Keratinocyte (primary cell): ENCODE results near the gene NLRX1. TPM values are rescaled to one million over a fixed set of nuclear protein-coding genes. Genes with fewer than 3 reads are reported as not detected.

ENCODE experiments used
- DNase-seq: peaks from one replicate; pipeline ENCODE4 v3.0.0-alpha.2; 2011; ENCODE audit warnings: low read depth, missing footprints, low spot score
- FAIRE-seq: peaks from 2 replicates; lab custom pipeline; 2011; peaks lifted over from hg19 to GRCh38; lab: Jason Lieb, UNC
- H2AFZ ChIP-seq: 2 replicates; pipeline ENCODE4 v1.6.0; 2012; ENCODE audit warnings: low read length, control low read depth, inconsistent platforms; ENCODE audit not compliant: control insufficient read depth
- H3K27ac ChIP-seq: 2 replicates; pipeline ENCODE4 v1.5.1; 2011; ENCODE audit warnings: low read length; ENCODE audit not compliant: control insufficient read depth, insufficient read depth
- H3K27me3 ChIP-seq: 3 replicates; pipeline ENCODE4 v1.6.0; 2011; ENCODE audit warnings: low read length; ENCODE audit not compliant: control insufficient read depth, insufficient read depth; ENCODE audit errors: extremely low read depth
- H3K36me3 ChIP-seq, 2 experiments: 2 replicates in 1 of 2; 3 replicates in 1 of 2; pipeline ENCODE4 v1.5.1; 2011; ENCODE audit warnings: low read length in 2 of 2, mild to moderate bottlenecking in 1 of 2; ENCODE audit not compliant: control insufficient read depth in 2 of 2, insufficient read depth in 2 of 2; ENCODE audit errors: extremely low read depth in 1 of 2
- H3K4me1 ChIP-seq: 3 replicates; pipeline ENCODE4 v1.5.1; 2011; ENCODE audit warnings: low read length; ENCODE audit not compliant: control insufficient read depth, insufficient read depth; ENCODE audit errors: extremely low read depth
- H3K4me2 ChIP-seq: 3 replicates; pipeline ENCODE4 v1.6.0; 2011; ENCODE audit warnings: low read depth, low read length; ENCODE audit not compliant: control insufficient read depth, insufficient read depth; ENCODE audit errors: extremely low read depth
- H3K4me3 ChIP-seq, 3 experiments: fragments of 200-600 bp in 1 of 3; sonication (generic) in 1 of 3; 2 replicates in 2 of 3; 3 replicates in 1 of 3; pipeline ENCODE4 v1.5.1; 2011 to 2016; ENCODE audit warnings: low read length in 3 of 3, mild to moderate bottlenecking in 3 of 3, control low read depth in 2 of 3, inconsistent platforms in 1 of 3, low read depth in 1 of 3, mixed read lengths in 1 of 3, mixed run types in 1 of 3, moderate library complexity in 1 of 3; ENCODE audit not compliant: control insufficient read depth in 2 of 3, insufficient read depth in 2 of 3; ENCODE audit errors: extremely low read depth in 1 of 3
- H3K79me2 ChIP-seq: 2 replicates; pipeline ENCODE4 v1.6.0; 2012; ENCODE audit warnings: low read length; ENCODE audit not compliant: control insufficient read depth, insufficient read depth
- H3K9ac ChIP-seq: 3 replicates; pipeline ENCODE4 v1.6.0; 2011; ENCODE audit warnings: low read length; ENCODE audit not compliant: control insufficient read depth, insufficient read depth; ENCODE audit errors: extremely low read depth
- H3K9me1 ChIP-seq: 3 replicates; pipeline ENCODE4 v1.6.0; 2011; ENCODE audit warnings: low read length; ENCODE audit not compliant: control insufficient read depth, insufficient read depth; ENCODE audit errors: extremely low read depth
- H3K9me3 ChIP-seq: 2 replicates; pipeline ENCODE4 v1.5.1; 2012; ENCODE audit warnings: low read depth, low read length; ENCODE audit not compliant: control insufficient read depth
- H4K20me1 ChIP-seq: 3 replicates; pipeline ENCODE4 v1.6.0; 2011; ENCODE audit warnings: low read length; ENCODE audit not compliant: control insufficient read depth, insufficient read depth; ENCODE audit errors: extremely low read depth
- CTCF ChIP-seq, 3 experiments: IDR thresholded peaks in 1 of 3; conservative IDR thresholded peaks in 1 of 3; optimal IDR thresholded peaks in 1 of 3; 2 replicates in 2 of 3; 3 replicates in 1 of 3; pipeline versions ENCODE3 to v1.5.1; 2011; ENCODE audit warnings: low read length in 3 of 3, mild to moderate bottlenecking in 3 of 3, moderate library complexity in 2 of 3, control low read depth in 1 of 3, inconsistent platforms in 1 of 3; ENCODE audit not compliant: insufficient read depth in 2 of 3; ENCODE audit errors: extremely low read depth in 1 of 3
- EZH2 ChIP-seq: IDR thresholded peaks from one replicate; pipeline ENCODE4 v1.6.1; 2012; ENCODE audit warnings: inconsistent platforms, mild to moderate bottlenecking, low read length, moderate library complexity
- dilution Hi-C: fragments of 300-500 bp; cut with MboI; formaldehyde crosslinking; loops from one replicate; pipeline ENCODE4 v1.7.0; 2020; ENCODE audit warnings: low sequenced_read_pairs; ENCODE audit not compliant: extremely low pct_ligation_motif_present
- polyA plus RNA-seq, 5 experiments: library from polyadenylated mRNA; depleted of rRNA in 3 of 5; stranded (reverse) in 3 of 5; stranded (forward) in 1 of 5; unstranded in 1 of 5; fragments of >200 nt; gene quantifications; 1 replicate in 1 of 5; 2 replicates in 3 of 5; 3 replicates in 1 of 5; pipeline versions ENCODE4 v1.2.1 to v1.2.3, GENCODE V29; 2011 to 2012; ENCODE audit warnings: missing spikeins in 2 of 5, low read depth in 1 of 5, low replicate concordance in 1 of 5

Gene NLRX1
- polyA plus RNA-seq, 1 donor (not counting 4 experiments of a cell fraction or from before 2014, with no cell fraction given), result 8.1 TPM

- no peak overlapping the region for H3K27ac ChIP-seq
- no peak overlapping the region for H3K4me2 ChIP-seq
- DNase-seq, result no peak
- no peaks in the 10 kb centered on the region for H3K36me3 ChIP-seq
- no peak for TF ChIP-seq EZH2
- no peak for TF ChIP-seq CTCF (optimal IDR thresholded peaks at IDR 0.05 in 1 of 3, IDR thresholded peaks at IDR 0.05 in 1 of 3, conservative IDR thresholded peaks at IDR 0.05 in 1 of 3; ENCODE audit: extremely low read depth in 1 of 3, insufficient read depth in 2 of 3, low read length in 3 of 3)
- H3K9ac ChIP-seq, result no peak overlapping the region
- H2AFZ ChIP-seq, result no peak overlapping the region
- H3K9me1 ChIP-seq, result no peaks in the 10 kb centered on the region
- no peak for FAIRE-seq
- dilution Hi-C loops, result no loop called here
- H4K20me1 ChIP-seq, result no peaks in the 10 kb centered on the region
- no peaks in the 10 kb centered on the region for H3K27me3 ChIP-seq
- H3K4me1 ChIP-seq, result peaks cover 15% of the 10 kb centered on the region
- H3K4me3 ChIP-seq, result no peak overlapping the region
- H3K79me2 ChIP-seq, result peaks cover 28% of the 10 kb centered on the region
- H3K9me3 ChIP-seq, result no peaks in the 10 kb centered on the region
These were observed 35.5 kb downstream of the NLRX1 start for GRCh38 chr11:119204066-119204465.

DNA sequence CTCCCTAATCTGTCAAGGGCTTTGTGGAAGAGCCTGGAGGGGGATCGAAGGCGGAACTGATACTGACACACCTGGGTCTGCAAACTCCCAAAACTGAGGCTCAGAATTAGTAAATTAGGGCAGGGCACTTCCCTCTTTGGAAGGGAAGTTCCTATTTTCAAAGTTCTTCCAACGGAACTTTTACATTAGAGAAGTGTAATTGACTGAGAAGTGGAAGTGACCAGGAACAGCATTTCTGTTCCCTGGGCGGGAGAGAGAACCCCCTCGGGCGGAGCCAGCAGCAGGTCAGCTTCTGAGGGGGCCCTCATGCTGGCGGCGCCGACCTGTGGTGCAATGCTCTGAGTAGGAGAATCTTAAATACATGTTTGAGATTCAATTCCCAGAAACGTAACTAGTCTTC lies 36.6 kb downstream of the NLRX1 start:
- Histone ChIP-seq H3K9me3 (no peaks in the 10 kb centered on the region), H3K27ac (no peak overlapping the region), H3K4me3 (peak overlapping the region in 1 of 3 experiments; percentile 95), H3K9me1 (no peaks in the 10 kb centered on the region), H3K4me2 (peak overlapping the region; percentile 98), H3K36me3 (no peaks in the 10 kb centered on the region), H3K79me2 (peaks cover 38% of the 10 kb centered on the region), H4K20me1 (no peaks in the 10 kb centered on the region), H3K4me1 (peaks cover 18% of the 10 kb centered on the region), H3K9ac (no peak overlapping the region), H2AFZ (peak overlapping the region; percentile 66), H3K27me3 (no peaks in the 10 kb centered on the region)
- DNase-seq, result no peak
- no peak for FAIRE-seq
- no peak for TF ChIP-seq EZH2
- TF ChIP-seq CTCF (optimal IDR thresholded peaks at IDR 0.05 in 1 of 3, IDR thresholded peaks at IDR 0.05 in 1 of 3, conservative IDR thresholded peaks at IDR 0.05 in 1 of 3; ENCODE audit: extremely low read depth in 1 of 3, insufficient read depth in 2 of 3, low read length in 3 of 3), result no peak
- dilution Hi-C loops, result no loop called here
